ENCODE data around the gene SNAI3. TPM values are rescaled to one million over a fixed set of nuclear protein-coding genes. Genes with fewer than 3 reads are reported as not detected.

Gene SNAI3
- polyA plus RNA-seq, 1 donor from 2014 or later: not detected

GRCh38 chr16:88649195-88649923 is 36.9 kb downstream of the SNAI3 start:
- H3K9me2 ChIP-seq (ENCODE audit: insufficient read depth, low read length): no peaks in the 10 kb centered on the region
- no peaks in the 10 kb centered on the region for H4K20me1 ChIP-seq (ENCODE audit: insufficient read depth)
- no peak overlapping the region for H3K4me2 ChIP-seq (ENCODE audit: low read length)
- no peak overlapping the region for H2AFZ ChIP-seq (ENCODE audit: low read depth, low read length)
- H3K27me3 ChIP-seq (ENCODE audit: insufficient read depth, low read depth, low read length): no peaks in the 10 kb centered on the region
- H3K4me3 ChIP-seq (ENCODE audit: low read length): no peak overlapping the region
- no peaks in the 10 kb centered on the region for H3K79me2 ChIP-seq (replicated peaks; ENCODE audit: insufficient read depth, low read length)
- H3K9ac ChIP-seq (ENCODE audit: low read length): no peak overlapping the region
- no peaks in the 10 kb centered on the region for H3F3A ChIP-seq (ENCODE audit: insufficient read depth, low read length, poor library complexity, severe bottlenecking)
- no peaks in the 10 kb centered on the region for H3K36me3 ChIP-seq (ENCODE audit: insufficient read depth, low read length)
- no peak overlapping the region for H3K27ac ChIP-seq (ENCODE audit: low read length)
- H3K9me3 ChIP-seq (ENCODE audit: low read length): no peaks in the 10 kb centered on the region
- no peak for TF ChIP-seq MXI1 (conservative IDR thresholded peaks at IDR 0.05; ENCODE audit: poor library complexity, severe bottlenecking)
- no peak for TF ChIP-seq REST (IDR thresholded peaks at IDR 0.05; ENCODE audit: borderline replicate concordance)
- TF ChIP-seq TAF1 (IDR thresholded peaks at IDR 0.05; ENCODE audit: low read depth): no peak
- no peak for TF ChIP-seq RAD21 (conservative IDR thresholded peaks at IDR 0.05)
- TF ChIP-seq EZH2 (IDR thresholded peaks at IDR 0.05; ENCODE audit: borderline replicate concordance, insufficient read depth, low read length, poor library complexity, severe bottlenecking): no peak
- no peak for TF ChIP-seq POLR2AphosphoS5 (IDR thresholded peaks at IDR 0.05)
- TF ChIP-seq CTCF (IDR thresholded peaks at IDR 0.05; ENCODE audit: poor library complexity, severe bottlenecking): no peak

DNA sequence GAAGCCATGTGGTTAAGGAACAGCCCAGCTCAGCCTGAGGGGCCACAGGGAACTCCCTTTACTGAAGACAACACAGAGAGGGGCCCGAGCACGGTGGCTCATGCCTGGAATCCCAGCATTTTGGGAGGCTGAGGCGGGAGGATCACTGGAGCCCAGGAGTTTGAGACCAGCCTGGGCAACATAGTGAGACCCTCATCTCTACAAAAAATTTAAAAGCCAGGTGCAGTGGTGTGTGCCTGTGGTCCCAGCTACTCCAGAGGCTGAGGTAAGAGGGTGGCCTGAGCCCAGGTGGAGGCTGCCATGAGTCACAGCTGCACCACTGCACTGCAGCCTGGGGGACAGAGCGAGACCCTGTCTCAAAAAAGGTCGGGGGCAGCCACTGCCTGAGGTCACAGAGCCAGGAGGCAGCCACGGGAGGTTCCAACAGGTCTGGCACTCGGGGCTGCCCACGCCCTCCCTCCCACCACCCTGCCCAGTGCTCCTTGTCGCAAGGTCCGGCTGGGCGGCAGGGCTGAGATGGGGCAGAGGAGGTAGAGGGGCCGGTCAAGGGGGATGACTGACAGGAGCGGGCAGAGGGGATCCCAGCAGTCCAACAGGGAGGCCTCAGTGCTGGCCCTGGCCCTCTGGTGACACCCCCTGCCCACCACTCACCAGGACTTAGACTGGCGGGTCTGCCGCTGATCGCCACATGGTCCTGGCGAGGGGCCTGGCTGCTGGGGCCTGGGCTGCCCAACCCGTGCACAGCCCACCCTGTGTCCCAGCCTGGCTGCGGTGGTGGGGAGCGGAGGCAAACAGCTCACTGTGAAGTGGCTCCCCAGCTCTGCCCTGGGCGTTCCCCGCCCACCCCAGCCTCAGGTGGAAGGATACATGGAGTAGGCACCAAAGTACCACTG is 38.9 kb downstream of the SNAI3 start:
- Histone ChIP-seq H3K9me2 (ENCODE audit: insufficient read depth, low read length) (no peaks in the 10 kb centered on the region), H3K9ac (ENCODE audit: low read length) (no peak overlapping the region), H3K4me3 (ENCODE audit: low read length) (no peak overlapping the region), H3K9me3 (ENCODE audit: low read length) (no peaks in the 10 kb centered on the region), H3K27ac (ENCODE audit: low read length) (no peak overlapping the region), H3K27me3 (ENCODE audit: insufficient read depth, low read depth, low read length) (no peaks in the 10 kb centered on the region), H3F3A (ENCODE audit: insufficient read depth, low read length, poor library complexity, severe bottlenecking) (no peaks in the 10 kb centered on the region), H3K79me2 (replicated peaks; ENCODE audit: insufficient read depth, low read length) (no peaks in the 10 kb centered on the region), H4K20me1 (ENCODE audit: insufficient read depth) (no peaks in the 10 kb centered on the region), H2AFZ (ENCODE audit: low read depth, low read length) (no peak overlapping the region), H3K4me2 (ENCODE audit: low read length) (no peak overlapping the region), H3K36me3 (ENCODE audit: insufficient read depth, low read length) (no peaks in the 10 kb centered on the region)
- TF ChIP-seq SMC3 (conservative IDR thresholded peaks at IDR 0.05; ENCODE audit: poor library complexity) (no peak), EP300 (conservative IDR thresholded peaks at IDR 0.05; ENCODE audit: poor library complexity, severe bottlenecking) (no peak), TAF1 (IDR thresholded peaks at IDR 0.05; ENCODE audit: low read depth) (no peak), EZH2 (IDR thresholded peaks at IDR 0.05; ENCODE audit: borderline replicate concordance, insufficient read depth, low read length, poor library complexity, severe bottlenecking) (no peak), RAD21 (conservative IDR thresholded peaks at IDR 0.05) (no peak), MXI1 (conservative IDR thresholded peaks at IDR 0.05; ENCODE audit: poor library complexity, severe bottlenecking) (no peak), REST (IDR thresholded peaks at IDR 0.05; ENCODE audit: borderline replicate concordance) (no peak), CTCF (IDR thresholded peaks at IDR 0.05; ENCODE audit: poor library complexity, severe bottlenecking) (no peak), POLR2AphosphoS5 (IDR thresholded peaks at IDR 0.05) (no peak)
